SK-N-SH (cell line): Measurements from ENCODE around the gene SLC12A5. TPM values are rescaled to one million over a fixed set of nuclear protein-coding genes. Genes with fewer than 3 reads are reported as not detected.

Source experiments
- CTCF ChIA-PET: fragments of 300-600, 350-600 bp; formaldehyde crosslinking; extraction: SDS; loops from one replicate; lab custom pipeline; 2021; lab: Yijun Ruan, JAX
- POLR2A ChIA-PET: fragments of 350-600 bp; sonication (Branson Sonifier 250); formaldehyde crosslinking; extraction: SDS; loops from one replicate; lab custom pipeline; 2020; ENCODE audit warnings: antibody characterized with exemption, inconsistent platforms; lab: Yijun Ruan, JAX
- DNase-seq: peaks from one replicate; pipeline ENCODE4 v3.0.0; 2012
- H2AFZ ChIP-seq: fragments of 200-600 bp; sonication (generic); 2 replicates; pipeline ENCODE4 v1.8.1; 2016; ENCODE audit warnings: antibody characterized with exemption, mild to moderate bottlenecking, low read depth
- H3F3A ChIP-seq: fragments of 200-600 bp; sonication (generic); replicated peaks from 2 replicates; pipeline ENCODE3; 2016; ENCODE audit warnings: antibody characterized with exemption, mild to moderate bottlenecking; ENCODE audit not compliant: insufficient read depth
- H3K27ac ChIP-seq, 2 experiments: fragments of 200-500 bp in 1 of 2; fragments of 200-600 bp in 1 of 2; sonication (Bioruptor generic) in 1 of 2; sonication (generic), shearing (Covaris generic) in 1 of 2; 2 replicates each; pipeline versions ENCODE4 v1.5.1 to v1.6.1; 2014 to 2016; ENCODE audit warnings: low read depth in 2 of 2, inconsistent platforms in 1 of 2, low read length in 1 of 2, mild to moderate bottlenecking in 1 of 2, mixed read lengths in 1 of 2
- H3K27me3 ChIP-seq: fragments of 200-600 bp; sonication (generic), shearing (Covaris generic); 2 replicates; pipeline ENCODE4 v1.6.1; 2016; ENCODE audit warnings: mixed run types; ENCODE audit not compliant: insufficient read depth
- H3K36me3 ChIP-seq, 2 experiments: fragments of 200-500 bp in 1 of 2; fragments of 200-600 bp in 1 of 2; sonication (Bioruptor generic) in 1 of 2; sonication (generic) in 1 of 2; replicated peaks in 1 of 2; 2 replicates each; pipeline versions ENCODE3 to v1.5.1; 2014 to 2016; ENCODE audit warnings: low read length in 1 of 2, mild to moderate bottlenecking in 1 of 2; ENCODE audit not compliant: insufficient read depth in 2 of 2, control insufficient read depth in 1 of 2
- H3K4me1 ChIP-seq, 2 experiments: fragments of 200-500 bp in 1 of 2; fragments of 200-600 bp in 1 of 2; sonication (Bioruptor generic) in 1 of 2; sonication (generic), shearing (Covaris generic) in 1 of 2; 2 replicates each; pipeline versions ENCODE4 v1.5.1 to v1.6.1; 2014 to 2016; ENCODE audit warnings: low read depth in 1 of 2, low read length in 1 of 2, mixed run types in 1 of 2; ENCODE audit not compliant: insufficient read depth in 2 of 2, control insufficient read depth in 1 of 2
- H3K4me2 ChIP-seq: fragments of 200-600 bp; sonication (generic), shearing (Covaris generic); 2 replicates; pipeline ENCODE4 v1.6.1; 2017; ENCODE audit warnings: mixed run types
- H3K4me3 ChIP-seq, 2 experiments: fragments of 200-500 bp in 1 of 2; fragments of 200-600 bp in 1 of 2; sonication (Bioruptor generic) in 1 of 2; sonication (generic), shearing (Covaris generic) in 1 of 2; 2 replicates each; pipeline versions ENCODE4 v1.5.1 to v1.8.1; 2014 to 2016; ENCODE audit warnings: low read depth in 2 of 2, inconsistent platforms in 1 of 2, low read length in 1 of 2, mild to moderate bottlenecking in 1 of 2, mixed read lengths in 1 of 2, moderate library complexity in 1 of 2
- H3K79me2 ChIP-seq: fragments of 200-600 bp; sonication (generic); 2 replicates; pipeline ENCODE4 v1.8.1; 2017; ENCODE audit warnings: mild to moderate bottlenecking; ENCODE audit not compliant: insufficient read depth
- H3K9ac ChIP-seq: fragments of 200-600 bp; sonication (generic); 2 replicates; pipeline ENCODE4 v1.6.1; 2017; ENCODE audit warnings: mixed run types
- H3K9me2 ChIP-seq: fragments of 200-600 bp; sonication (generic); 2 replicates; pipeline ENCODE4 v1.6.1; 2017; ENCODE audit warnings: mixed run types
- H3K9me3 ChIP-seq: fragments of 200-600 bp; sonication (generic); 2 replicates; pipeline ENCODE4 v1.6.1; 2017; ENCODE audit warnings: mixed run types, mild to moderate bottlenecking, moderate library complexity
- H4K20me1 ChIP-seq: fragments of 200-600 bp; sonication (generic); 2 replicates; pipeline ENCODE4 v1.6.1; 2017; ENCODE audit warnings: mild to moderate bottlenecking, mixed run types; ENCODE audit not compliant: insufficient read depth
- FOSL2 ChIP-seq: IDR thresholded peaks from 2 replicates; pipeline ENCODE4 v1.4.0; 2012; ENCODE audit warnings: low read depth, mild to moderate bottlenecking, moderate library complexity, borderline replicate concordance
- IRF3 ChIP-seq: fragments of 150-350 bp; IDR thresholded peaks from 2 replicates; pipeline ENCODE4 v1.6.1; 2016; ENCODE audit warnings: mild to moderate bottlenecking, low read depth, low read length
- JUND ChIP-seq: IDR thresholded peaks from 2 replicates; pipeline ENCODE4 v1.4.0; 2012
- MXI1 ChIP-seq: IDR thresholded peaks from 2 replicates; pipeline ENCODE4 v1.6.1; 2012; ENCODE audit warnings: mild to moderate bottlenecking, low read depth, low read length, improper control_type of control experiment
- NRF1 ChIP-seq: IDR thresholded peaks from 2 replicates; pipeline ENCODE4 v1.6.1; 2012; ENCODE audit warnings: low read depth, mild to moderate bottlenecking, low read length
- PBX3 ChIP-seq: IDR thresholded peaks from 2 replicates; pipeline ENCODE4; 2012
- RCOR1 ChIP-seq: fragments of 150-350 bp; IDR thresholded peaks from 2 replicates; pipeline ENCODE4 v1.6.1; 2017; ENCODE audit warnings: antibody characterized with exemption, low read length
- SIN3A ChIP-seq: IDR thresholded peaks from 2 replicates; pipeline ENCODE4 v1.6.1; 2012; ENCODE audit warnings: low read depth, mild to moderate bottlenecking, low read length, moderate library complexity, borderline replicate concordance
- WGBS: methylation state at CpG from one replicate; pipeline ENCODE4 v1.1.6; 2017; ENCODE audit warnings: low lambda C conversion rate; 5-methylcytosine and 5-hydroxymethylcytosine counted together
- polyA plus RNA-seq, 3 experiments: library from polyadenylated mRNA; depleted of rRNA; stranded (reverse); fragments of >200 nt; gene quantifications; 2 replicates each; pipeline ENCODE4 v1.2.3, GENCODE V29; 2012

SLC12A5 gene
- polyA plus RNA-seq, 1 of the 3 experiments (the other 2 are of a cell fraction) = 19.9 TPM

GRCh38 chr20:46071573-46071972 lies 42.6 kb downstream of the SLC12A5 start:
- Histone ChIP-seq H3K27me3 (no peaks in the 10 kb centered on the region), H3K4me2 (no peak overlapping the region), H3K4me1 (0 out of 4 replicates have a peak, but pooled peaks cover 0 to 7% of the 10 kb centered on the region in 2 experiments), H3K36me3 (peaks cover 38 to 59% of the 10 kb centered on the region in 2 experiments), H2AFZ (no peak overlapping the region), H3K9me2 (no peaks in the 10 kb centered on the region), H3K79me2 (peaks cover 44% of the 10 kb centered on the region), H3K4me3 (no peak overlapping the region), H3F3A (no peaks in the 10 kb centered on the region), H3K27ac (no peak overlapping the region), H3K9ac (no peak overlapping the region), H4K20me1 (peaks cover 56% of the 10 kb centered on the region), H3K9me3 (no peaks in the 10 kb centered on the region)
- no peak for TF ChIP-seq RCOR1
- DNase-seq = no peak
- ChIA-PET POLR2A (no interaction called here), CTCF (interaction anchor here (0.7 kb wide), 1 partner anchor 267 kb away, joined by 3 read pairs; no protein-coding TSS in a partner anchor)
- 91% methylated on average over 3 of the region's 3 CpGs for WGBS

- ChIA-PET CTCF (interaction anchor here (0.9 kb wide), 1 partner anchor 59 kb away, joined by 4 read pairs; no protein-coding TSS in a partner anchor), POLR2A (no interaction called here)
- no peak overlapping the region for H3K27ac ChIP-seq
- peaks cover 56% of the 10 kb centered on the region for H3K79me2 ChIP-seq
- H3K36me3 ChIP-seq = peaks cover 36 to 57% of the 10 kb centered on the region in 2 experiments
- no peak overlapping the region for H3K4me2 ChIP-seq
- H3F3A ChIP-seq = no peaks in the 10 kb centered on the region
- H3K9me3 ChIP-seq = no peaks in the 10 kb centered on the region
- H3K4me3 ChIP-seq = no peak overlapping the region
- no peak overlapping the region for H3K9ac ChIP-seq
- 95% methylated on average over 4 of the region's 4 CpGs for WGBS
- no peak for DNase-seq
- H3K9me2 ChIP-seq = no peaks in the 10 kb centered on the region
- no peak overlapping the region for H2AFZ ChIP-seq
- H4K20me1 ChIP-seq = peaks cover 69% of the 10 kb centered on the region
- no peak for TF ChIP-seq NRF1
- TF ChIP-seq FOSL2 = no peak
- TF ChIP-seq JUND = no peak
- TF ChIP-seq MXI1 = no peak
- TF ChIP-seq IRF3 = no peak
- no peak for TF ChIP-seq SIN3A
- TF ChIP-seq, all 33 proteins: peak for 0
- 0 out of 4 replicates have a peak, but pooled peaks cover 0 to 7% of the 10 kb centered on the region in 2 experiments for H3K4me1 ChIP-seq
- no peaks in the 10 kb centered on the region for H3K27me3 ChIP-seq
Measured at GRCh38 chr20:46073024-46073423, 44.0 kb downstream of the SLC12A5 start.

GRCh38 chr20:46073443-46073842 lies 44.4 kb downstream of the SLC12A5 start:
- 0 out of 4 replicates have a peak, but pooled peaks cover 0 to 7% of the 10 kb centered on the region in 2 experiments for H3K4me1 ChIP-seq
- H3K27me3 ChIP-seq = no peaks in the 10 kb centered on the region
- H2AFZ ChIP-seq = no peak overlapping the region
- no peak for DNase-seq
- H3K36me3 ChIP-seq = peaks cover 36 to 57% of the 10 kb centered on the region in 2 experiments
- CTCF ChIA-PET = interaction anchor here (0.9 kb wide), 1 partner anchor 59 kb away, joined by 4 read pairs; no protein-coding TSS in a partner anchor
- POLR2A ChIA-PET = no interaction called here
- no peaks in the 10 kb centered on the region for H3K9me2 ChIP-seq
- H3K79me2 ChIP-seq = peaks cover 61% of the 10 kb centered on the region
- no peak overlapping the region for H3K27ac ChIP-seq
- peaks cover 73% of the 10 kb centered on the region for H4K20me1 ChIP-seq
- H3K9me3 ChIP-seq = no peaks in the 10 kb centered on the region
- no peak for TF ChIP-seq MXI1
- no peak for TF ChIP-seq PBX3
- WGBS = 86% methylated on average over 3 of the region's 3 CpGs
- H3K9ac ChIP-seq = no peak overlapping the region
- no peak overlapping the region for H3K4me2 ChIP-seq
- no peak overlapping the region for H3K4me3 ChIP-seq
- H3F3A ChIP-seq = no peaks in the 10 kb centered on the region
